ENCODE measurements around the gene GRM8.

- no peak for TF ChIP-seq POLR2A (IDR thresholded peaks at IDR 0.05)
- TF ChIP-seq CTCF (IDR thresholded peaks at IDR 0.05), result no peak
Measured at GRCh38 chr7:126657137-126657536, 595.6 kb downstream of the GRM8 start.

All from breast epithelium (tissue), 3 donors.